ENCODE measurements around the gene TRPV5. TPM values are rescaled to one million over a fixed set of nuclear protein-coding genes. Genes with fewer than 3 reads are reported as not detected.
"Not testable (repeated sequence)": the region's sequence is repeated elsewhere in the genome, so short reads cannot be mapped to it uniquely, and the experiment has no call there.

TRPV5 gene
- not detected in 2 replicates for total RNA-seq (2014; rRNA removed; shearing (Covaris generic))
- polyA plus RNA-seq (2015; cell fraction: cytosol; rRNA removed): not detected in 2 replicates
- 1.0 TPM in 1 of 2 replicates, not detected in the other for polyA plus RNA-seq (2015; cell fraction: nucleus; rRNA removed)

DNA sequence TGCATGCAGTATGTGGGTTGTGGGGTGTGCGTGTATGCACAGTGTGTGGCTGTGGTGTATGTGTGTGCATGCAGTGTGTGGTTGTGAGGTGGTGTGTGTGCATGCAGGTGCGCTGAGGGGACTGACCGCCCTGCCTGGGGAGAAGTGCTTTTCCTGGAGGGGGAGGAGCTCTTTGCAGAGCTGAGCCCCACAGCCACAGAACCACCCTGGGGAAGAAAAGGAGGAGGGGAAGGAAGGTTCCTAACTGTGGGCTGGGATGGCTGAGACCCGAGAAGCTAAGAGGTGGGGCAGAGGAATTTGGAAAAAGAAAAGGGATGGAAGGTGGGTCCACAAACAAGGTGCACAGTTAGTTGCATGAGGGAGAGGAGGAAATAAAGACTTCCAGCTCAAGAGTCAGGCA is at the start of gene TRPV5:
TRPV5 (minus strand) TSS at position 123 of the 400 bp plus-strand sequence. CDS start 287 bp downstream, outside the sequence.
- no peak for DNase-seq (ENCODE audit: low read depth, low spot score)
- in situ Hi-C loops (cut with HindIII; ENCODE audit: low pct_unique_long_range_greater_than_20kb, low sequenced_read_pairs): no loop called here

DNA sequence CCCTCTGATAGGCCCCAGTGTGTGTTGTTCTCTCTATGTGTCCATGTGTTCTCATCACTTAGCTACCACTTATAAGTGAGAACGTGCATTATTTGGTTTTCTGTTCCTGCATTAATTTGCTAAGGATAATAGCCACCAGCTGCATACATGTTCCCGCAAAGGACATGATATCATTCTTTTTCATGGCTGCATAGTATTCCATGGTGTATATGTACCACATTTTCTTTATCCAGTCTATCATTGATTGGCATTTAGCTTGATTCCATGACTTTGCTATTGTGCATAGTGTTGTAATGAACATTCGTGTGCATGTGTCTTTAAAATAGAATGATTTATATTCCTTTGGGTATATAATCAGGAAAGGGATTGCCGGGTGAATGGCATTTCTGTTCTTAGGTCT is 44.9 kb upstream of the TRPV5 start:
- DNase-seq (ENCODE audit: low read depth, low spot score); in situ Hi-C loops (cut with HindIII; ENCODE audit: low pct_unique_long_range_greater_than_20kb, low sequenced_read_pairs): not testable (repeated sequence)

GRCh38 chr7:142974626-142975025 is 41.1 kb upstream of the TRPV5 start:
- no peak for DNase-seq (ENCODE audit: low read depth, low spot score)
- in situ Hi-C loops (cut with HindIII; ENCODE audit: low pct_unique_long_range_greater_than_20kb, low sequenced_read_pairs): no loop called here

DNA sequence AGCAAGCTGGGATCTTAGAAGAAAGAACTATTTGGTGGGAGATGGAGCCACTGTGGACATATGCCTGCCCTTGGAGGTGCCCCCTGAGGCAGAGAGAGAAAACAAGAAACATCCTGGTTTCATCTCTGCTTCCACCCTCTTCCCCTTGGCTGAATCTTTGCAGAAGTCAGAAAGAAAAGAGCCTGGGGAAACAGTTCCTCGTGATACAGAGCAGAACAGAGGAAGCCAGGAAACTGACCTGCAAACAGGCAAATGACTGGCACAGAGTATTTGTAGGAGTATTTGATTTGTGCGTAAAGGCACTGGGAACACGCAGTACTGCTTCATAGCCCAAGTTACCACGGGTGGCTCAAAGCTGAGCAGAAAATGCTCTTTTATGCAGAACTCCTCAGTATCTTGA is 35.6 kb upstream of the TRPV5 start:
- in situ Hi-C loops (cut with HindIII; ENCODE audit: low pct_unique_long_range_greater_than_20kb, low sequenced_read_pairs): no loop called here
- DNase-seq (ENCODE audit: low read depth, low spot score): no peak

DNA sequence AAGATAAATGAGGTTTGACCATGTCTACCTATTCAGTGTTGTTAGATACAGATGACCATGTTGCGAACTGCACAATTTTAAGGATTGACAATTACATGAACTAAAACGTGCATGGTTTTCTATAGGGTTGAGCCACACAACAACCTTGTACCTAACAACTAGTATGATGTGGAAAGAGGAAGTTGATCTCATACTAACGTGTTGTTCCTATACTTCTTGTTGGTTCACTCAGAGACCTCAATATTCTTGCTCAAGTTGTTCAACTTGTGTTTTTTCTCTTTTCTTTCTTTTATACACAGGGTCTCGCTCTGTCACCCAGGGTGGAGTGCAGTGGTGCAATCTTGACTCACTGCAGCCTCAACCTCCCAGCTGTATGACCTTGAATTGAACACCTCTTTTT is 34.7 kb upstream of the TRPV5 start:
- in situ Hi-C loops (cut with HindIII; ENCODE audit: low pct_unique_long_range_greater_than_20kb, low sequenced_read_pairs): no loop called here
- DNase-seq (ENCODE audit: low read depth, low spot score): no peak

DNA sequence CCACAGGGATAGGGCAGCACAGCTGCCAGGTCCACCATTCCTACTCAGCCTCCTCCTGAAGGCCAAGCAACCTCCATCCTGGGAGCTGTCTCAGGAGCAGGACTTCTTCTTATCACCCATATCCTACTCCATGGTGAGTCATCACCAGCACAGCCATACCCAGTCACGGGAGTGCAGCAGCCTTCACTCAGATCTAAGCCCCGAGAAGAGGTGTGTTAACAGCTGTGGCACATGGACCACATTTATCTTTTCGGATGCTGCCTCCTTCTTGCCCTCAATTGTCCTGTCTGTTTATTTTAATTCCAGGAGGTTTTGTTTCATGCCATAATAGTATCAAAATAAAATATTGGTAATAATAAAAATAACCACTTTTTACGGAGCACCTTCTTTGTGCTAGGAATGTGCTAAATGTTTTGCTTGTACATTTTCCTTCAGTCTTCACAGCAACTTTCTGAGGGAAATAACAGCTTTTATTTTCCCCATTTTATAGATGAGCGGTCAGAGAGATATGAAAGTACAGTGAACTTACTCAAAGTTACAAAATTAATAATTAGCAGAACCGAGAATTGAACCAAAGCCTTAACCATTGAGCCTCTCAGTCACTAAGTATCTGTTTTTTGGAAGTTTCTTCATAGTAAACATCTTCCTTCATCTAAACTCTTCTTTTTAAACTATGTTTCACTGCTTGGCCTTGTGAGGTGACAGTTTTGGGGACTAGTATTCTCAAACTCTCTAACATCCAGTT is 31.1 kb upstream of the TRPV5 start:
- in situ Hi-C loops (cut with HindIII; ENCODE audit: low pct_unique_long_range_greater_than_20kb, low sequenced_read_pairs): no loop called here
- no peak for DNase-seq (ENCODE audit: low read depth, low spot score)

DNA sequence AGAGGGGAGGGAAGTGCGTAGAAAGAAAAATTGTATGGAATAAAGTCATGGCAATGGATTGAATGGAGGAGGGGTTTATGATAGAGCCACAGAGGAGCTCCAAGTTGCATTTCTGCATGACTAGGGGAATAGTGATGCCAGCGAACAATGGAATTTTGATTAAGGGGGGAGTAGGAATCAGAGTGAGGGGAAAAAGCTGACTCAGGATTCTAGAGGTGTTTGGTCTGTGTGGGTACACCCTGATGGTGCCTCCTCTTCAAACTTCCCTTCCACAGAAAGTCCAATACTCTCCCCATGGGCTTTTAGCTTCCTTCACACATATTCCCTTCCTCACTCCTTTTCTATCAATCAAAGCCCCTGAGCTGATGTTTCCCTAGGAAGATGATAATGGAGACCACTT is 30.4 kb upstream of the TRPV5 start:
- in situ Hi-C loops (cut with HindIII; ENCODE audit: low pct_unique_long_range_greater_than_20kb, low sequenced_read_pairs): no loop called here
- no peak for DNase-seq (ENCODE audit: low read depth, low spot score)

DNA sequence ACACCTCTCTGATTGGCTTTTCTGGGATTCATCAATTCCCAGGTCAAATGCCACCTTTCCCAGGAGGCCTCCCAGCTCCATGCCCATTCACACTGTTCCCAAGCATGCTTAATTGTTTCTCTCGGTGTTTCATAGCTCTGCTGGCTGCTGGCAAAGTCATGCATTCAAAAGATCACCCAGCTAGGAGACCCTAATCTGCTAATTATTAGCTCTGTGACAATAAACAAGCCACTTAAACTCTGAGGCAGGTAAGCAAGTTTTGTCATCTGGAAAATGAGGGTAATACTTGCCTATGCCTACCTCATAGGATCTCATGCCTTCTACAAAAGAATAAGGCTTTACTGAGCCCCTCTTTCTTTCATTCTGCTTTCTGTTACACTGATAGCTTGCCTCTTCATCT is 29.4 kb upstream of the TRPV5 start:
- in situ Hi-C loops (cut with HindIII; ENCODE audit: low pct_unique_long_range_greater_than_20kb, low sequenced_read_pairs): no loop called here

GRCh38 chr7:142961973-142962926 is 28.7 kb upstream of the TRPV5 start, which contains the start of gene KEL:
KEL (minus strand) TSS chr7:142962363; CDS start chr7:142962206, 157 bp downstream.
- DNase-seq (ENCODE audit: low read depth, low spot score): no peak
- in situ Hi-C loops (cut with HindIII; ENCODE audit: low pct_unique_long_range_greater_than_20kb, low sequenced_read_pairs): no loop called here

More for the DNA sequence above, 29.4 kb upstream of the TRPV5 start:
- no peak for DNase-seq (ENCODE audit: low read depth, low spot score)

- no peak for DNase-seq (ENCODE audit: low read depth, low spot score)
- in situ Hi-C loops (cut with HindIII; ENCODE audit: low pct_unique_long_range_greater_than_20kb, low sequenced_read_pairs): no loop called here
Observed at GRCh38 chr7:142961595-142961972, 28.0 kb upstream of the TRPV5 start.

DNA sequence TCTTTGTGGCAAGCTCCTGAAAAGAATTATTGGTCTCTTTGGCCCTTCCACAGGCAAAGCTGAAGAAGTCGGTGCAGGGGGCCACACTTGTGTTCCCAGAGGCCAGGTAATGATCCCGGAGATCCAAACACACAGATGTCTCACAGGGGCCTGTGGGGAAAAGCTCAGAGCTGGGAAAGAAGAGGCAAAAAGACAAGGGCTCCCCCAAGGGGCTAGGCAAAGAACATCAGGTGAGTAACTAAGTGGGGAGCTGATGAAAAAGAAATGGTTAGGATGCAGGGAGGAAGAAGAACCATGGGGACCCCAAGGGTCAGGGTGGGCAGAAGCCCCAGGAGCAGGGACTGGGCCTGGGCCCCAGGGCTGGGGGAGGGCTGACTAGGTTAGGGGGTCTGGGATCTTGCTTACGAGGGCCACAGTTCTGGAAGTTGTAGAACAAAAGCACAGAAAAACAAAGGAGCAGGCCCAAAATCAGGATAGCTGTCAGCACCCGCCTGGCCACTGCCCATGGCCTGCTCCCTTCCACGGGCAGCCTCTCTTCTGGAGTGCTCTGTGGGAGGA is 27.5 kb upstream of the TRPV5 start:
- DNase-seq (ENCODE audit: low read depth, low spot score): peak; percentile 47
- in situ Hi-C loops (cut with HindIII; ENCODE audit: low pct_unique_long_range_greater_than_20kb, low sequenced_read_pairs): no loop called here

- DNase-seq (ENCODE audit: low read depth, low spot score): no peak
- in situ Hi-C loops (cut with HindIII; ENCODE audit: low pct_unique_long_range_greater_than_20kb, low sequenced_read_pairs): no loop called here
Observed at GRCh38 chr7:142959202-142959601, 25.7 kb upstream of the TRPV5 start.

DNA sequence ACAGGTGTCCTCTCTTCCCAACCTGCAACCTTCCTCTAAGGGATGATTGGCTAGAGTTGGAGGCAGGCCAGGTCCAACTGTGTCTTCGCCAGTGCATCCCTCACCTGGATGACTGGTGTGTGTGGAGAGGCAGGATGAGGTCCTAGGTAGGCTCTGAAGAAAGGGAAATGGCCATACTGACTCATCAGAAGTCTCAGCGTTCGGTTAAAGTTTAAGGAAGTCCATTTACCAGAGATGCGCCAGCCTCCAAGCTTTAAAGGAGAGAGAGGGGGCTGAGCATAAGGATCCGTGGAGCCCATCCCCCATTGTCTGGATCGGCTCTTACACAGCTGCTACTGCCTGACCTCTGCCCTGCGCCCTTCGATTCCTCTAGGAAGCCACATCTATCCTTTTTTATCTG is 24.2 kb upstream of the TRPV5 start:
- in situ Hi-C loops (cut with HindIII; ENCODE audit: low pct_unique_long_range_greater_than_20kb, low sequenced_read_pairs): no loop called here

DNA sequence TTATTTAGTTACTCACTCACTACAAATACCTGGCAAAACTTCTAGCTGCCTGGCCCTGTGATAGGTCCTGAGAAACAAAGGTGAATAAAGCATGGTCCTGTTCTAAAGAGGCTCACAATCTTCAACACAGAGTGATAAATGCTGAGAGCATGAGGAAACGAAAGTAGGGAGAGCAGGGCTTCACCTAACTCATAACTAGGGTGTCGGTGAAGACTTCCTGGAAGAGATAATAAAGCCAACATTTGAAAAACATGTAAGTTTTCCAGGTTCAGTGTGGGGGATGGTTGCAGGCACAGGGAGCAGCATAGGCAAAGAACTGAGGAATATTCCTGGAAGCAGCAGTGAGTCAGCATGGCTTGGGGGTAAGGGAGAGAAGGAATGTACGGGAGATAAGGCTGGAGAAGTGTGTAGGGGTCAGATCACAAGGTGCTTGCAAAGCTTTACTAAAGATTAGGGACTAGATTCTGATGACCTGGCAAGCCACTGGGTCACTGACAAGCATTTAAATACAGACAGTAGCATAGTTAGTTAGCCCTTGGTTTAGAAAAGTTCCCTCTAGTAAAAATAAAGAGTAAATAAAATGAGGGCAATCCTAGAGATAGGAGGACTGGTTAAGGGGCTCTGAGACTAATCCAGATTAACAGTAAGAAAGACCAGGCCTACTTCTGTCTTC is 23.5 kb upstream of the TRPV5 start:
- no peak for DNase-seq (ENCODE audit: low read depth, low spot score)
- in situ Hi-C loops (cut with HindIII; ENCODE audit: low pct_unique_long_range_greater_than_20kb, low sequenced_read_pairs): no loop called here

More for the DNA sequence above, 24.2 kb upstream of the TRPV5 start:
- DNase-seq (ENCODE audit: low read depth, low spot score): no peak

DNA sequence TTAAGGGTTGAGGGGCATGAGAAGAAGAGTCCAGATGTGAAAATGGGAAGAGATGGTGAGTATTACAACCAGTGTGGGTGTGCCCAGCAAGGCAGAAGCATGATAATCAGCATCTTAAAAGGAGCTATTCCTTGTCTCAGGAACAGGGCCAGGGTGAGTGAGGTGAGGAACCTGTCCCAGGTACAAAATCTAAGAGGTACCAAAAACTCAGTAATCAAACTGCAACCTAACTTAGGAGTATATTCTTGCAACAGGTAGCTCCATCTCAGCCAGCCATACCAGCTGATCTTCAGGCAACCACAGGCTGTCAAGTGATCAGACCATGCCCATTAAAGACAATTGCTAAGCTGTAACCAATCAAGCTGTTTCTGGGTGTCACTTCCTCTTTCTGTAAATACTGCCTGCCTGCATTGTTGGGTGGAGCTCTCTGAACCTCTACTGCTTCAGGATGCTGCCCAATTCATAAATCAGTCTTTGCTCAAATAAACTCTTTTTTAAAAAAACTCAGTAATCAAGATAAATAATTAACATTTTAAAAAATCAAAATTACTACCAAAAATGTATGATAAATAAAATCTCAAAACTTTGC is 21.2 kb upstream of the TRPV5 start:
- no peak for DNase-seq (ENCODE audit: low read depth, low spot score)
- in situ Hi-C loops (cut with HindIII; ENCODE audit: low pct_unique_long_range_greater_than_20kb, low sequenced_read_pairs): no loop called here

DNA sequence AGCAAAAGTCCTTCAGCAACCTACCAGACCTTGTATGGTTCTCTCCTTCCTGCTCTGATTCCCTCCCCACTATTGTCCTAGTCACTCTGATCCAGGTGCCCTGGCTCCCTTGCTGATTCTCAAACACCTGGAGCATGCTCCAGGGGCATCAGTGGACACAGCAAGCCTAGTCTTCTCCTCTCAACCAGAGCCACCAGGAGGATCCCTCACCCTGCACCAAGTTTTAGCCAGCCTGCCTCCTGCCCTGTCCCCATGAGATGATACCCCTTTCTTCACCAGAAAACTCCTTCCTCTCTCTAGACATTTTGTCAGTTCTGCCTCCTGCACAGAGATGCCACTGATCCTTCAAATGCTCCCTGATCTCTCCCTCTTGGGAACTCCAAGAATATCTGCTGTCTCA is 16.7 kb upstream of the TRPV5 start:
- no peak for DNase-seq (ENCODE audit: low read depth, low spot score)
- in situ Hi-C loops (cut with HindIII; ENCODE audit: low pct_unique_long_range_greater_than_20kb, low sequenced_read_pairs): no loop called here

DNA sequence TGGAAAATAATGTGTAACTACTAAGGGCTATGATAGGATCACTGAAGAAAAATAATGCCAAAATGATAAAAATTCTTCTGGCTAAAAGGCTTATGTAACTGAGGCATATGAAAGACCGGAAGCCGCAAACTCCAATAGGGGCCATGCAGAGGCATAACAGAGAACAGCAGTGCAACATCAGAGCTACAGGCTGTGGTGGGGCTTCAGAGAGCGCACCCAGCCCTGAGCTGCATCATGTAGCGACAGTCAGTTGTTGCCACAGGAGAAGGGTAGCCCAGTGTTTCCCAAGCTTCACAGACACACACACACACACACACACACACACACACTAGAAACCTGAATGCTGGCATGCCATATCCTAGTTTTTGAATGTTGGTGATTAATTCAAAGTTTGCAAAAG is 15.1 kb upstream of the TRPV5 start:
- in situ Hi-C loops (cut with HindIII; ENCODE audit: low pct_unique_long_range_greater_than_20kb, low sequenced_read_pairs): no loop called here

More for the DNA sequence above, 15.1 kb upstream of the TRPV5 start:
- DNase-seq (ENCODE audit: low read depth, low spot score): no peak

Measured in SK-MEL-5 (cell line).